Progenitor cell of endocrine pancreas (in vitro differentiated cells): ENCODE results near the gene ASXL1. TPM values are rescaled to one million over a fixed set of nuclear protein-coding genes. Genes with fewer than 3 reads are reported as not detected.
"Not testable (repeated sequence)": the region's sequence is repeated elsewhere in the genome, so short reads cannot be mapped to it uniquely, and the experiment has no call there.

Experiments
- DNase-seq: peaks from one replicate; pipeline ENCODE4 v3.0.0; 2021; ENCODE audit warnings: low spot score; ENCODE audit not compliant: unreplicated experiment
- H3K27ac Mint-ChIP-seq: 2 replicates; pipeline ENCODE4 v1.8.0; 2021; ENCODE audit warnings: mild to moderate bottlenecking, moderate library complexity, mixed read lengths
- H3K27me3 Mint-ChIP-seq: 2 replicates; pipeline ENCODE4 v1.8.0; 2021; ENCODE audit warnings: mixed read lengths
- H3K36me3 Mint-ChIP-seq: 2 replicates; pipeline ENCODE4 v1.8.0; 2022; ENCODE audit warnings: mixed read lengths; ENCODE audit not compliant: insufficient read depth
- H3K4me1 Mint-ChIP-seq: 2 replicates; pipeline ENCODE4 v1.8.0; 2021; ENCODE audit warnings: low read depth, mixed read lengths
- H3K4me3 Mint-ChIP-seq: 2 replicates; pipeline ENCODE4 v1.8.0; 2021; ENCODE audit warnings: low read depth, mild to moderate bottlenecking, moderate library complexity, mixed read lengths
- H3K9me3 Mint-ChIP-seq: 2 replicates; pipeline ENCODE4 v1.8.0; 2021; ENCODE audit warnings: low read depth, mixed read lengths
- CTCF ChIP-seq: fragments of 200-600 bp; sonication (generic); IDR thresholded peaks from one replicate; pipeline ENCODE4 v1.5.0; 2021; ENCODE audit warnings: antibody characterized with exemption, mild to moderate bottlenecking; ENCODE audit not compliant: unreplicated experiment
- total RNA-seq: library from RNA; stranded (reverse); gene quantifications from 2 replicates; pipeline ENCODE4 v1.2.1, GENCODE V29; 2021

The ASXL1 gene
- total RNA-seq, 1 donor from 2014 or later = 201 TPM

- peak overlapping the region; percentile 64 for H3K27ac Mint-ChIP-seq
- no peaks in the 10 kb centered on the region for H3K4me1 Mint-ChIP-seq
- no peaks in the 10 kb centered on the region for H3K27me3 Mint-ChIP-seq
- H3K9me3 Mint-ChIP-seq = no peaks in the 10 kb centered on the region
- no peak for TF ChIP-seq CTCF
- H3K4me3 Mint-ChIP-seq = no peak overlapping the region
- no peak for DNase-seq
- H3K36me3 Mint-ChIP-seq = peaks cover 27% of the 10 kb centered on the region
These were observed 22.6 kb downstream of the ASXL1 start for GRCh38 chr20:32380745-32381144.

- Mint-ChIP-seq H3K4me3 (no peak overlapping the region), H3K27ac (peak overlapping the region; percentile 27), H3K4me1 (no peaks in the 10 kb centered on the region), H3K27me3 (no peaks in the 10 kb centered on the region), H3K36me3 (peaks cover 22% of the 10 kb centered on the region), H3K9me3 (no peaks in the 10 kb centered on the region)
- TF ChIP-seq CTCF = no peak
- DNase-seq = no peak
These were observed 24.2 kb downstream of the ASXL1 start for GRCh38 chr20:32382102-32382950.

- not testable (repeated sequence) for H3K27me3 Mint-ChIP-seq, H3K4me1 Mint-ChIP-seq, DNase-seq, H3K27ac Mint-ChIP-seq, H3K9me3 Mint-ChIP-seq, H3K4me3 Mint-ChIP-seq
- peaks cover 20% of the 10 kb centered on the region for H3K36me3 Mint-ChIP-seq
These were observed 25.3 kb downstream of the ASXL1 start for GRCh38 chr20:32383441-32383840.

- peaks cover 18% of the 10 kb centered on the region for H3K36me3 Mint-ChIP-seq
- TF ChIP-seq CTCF = no peak
- H3K4me3 Mint-ChIP-seq = no peak overlapping the region
- H3K4me1 Mint-ChIP-seq = peaks cover 1% of the 10 kb centered on the region
- H3K9me3 Mint-ChIP-seq = no peaks in the 10 kb centered on the region
- H3K27ac Mint-ChIP-seq = no peak overlapping the region
- no peak for DNase-seq
- no peaks in the 10 kb centered on the region for H3K27me3 Mint-ChIP-seq
These were observed 27.4 kb downstream of the ASXL1 start for GRCh38 chr20:32385541-32385940.

GRCh38 chr20:32386091-32386490 is 28.0 kb downstream of the ASXL1 start:
- no peak for TF ChIP-seq CTCF
- Mint-ChIP-seq H3K36me3 (peaks cover 18% of the 10 kb centered on the region), H3K27ac (peak overlapping the region; percentile 47), H3K9me3 (no peaks in the 10 kb centered on the region), H3K4me3 (no peak overlapping the region), H3K4me1 (peaks cover 1% of the 10 kb centered on the region), H3K27me3 (no peaks in the 10 kb centered on the region)
- no peak for DNase-seq

- TF ChIP-seq CTCF = no peak
- DNase-seq = no peak
- H3K4me1 Mint-ChIP-seq = peaks cover 3% of the 10 kb centered on the region
- H3K9me3 Mint-ChIP-seq = no peaks in the 10 kb centered on the region
- H3K27ac Mint-ChIP-seq = no peak overlapping the region
- H3K27me3 Mint-ChIP-seq = no peaks in the 10 kb centered on the region
- peaks cover 23% of the 10 kb centered on the region for H3K36me3 Mint-ChIP-seq
- no peak overlapping the region for H3K4me3 Mint-ChIP-seq
These were observed 29.1 kb downstream of the ASXL1 start for GRCh38 chr20:32387252-32387651.
